Cardiac septum (tissue), 1 donor: ENCODE measurements around the gene CCR5AS.
A peak's percentile ranks its signal among the peaks of the same experiment; 100 is the strongest.
"Not testable (repeated sequence)": the region's sequence is repeated elsewhere in the genome, so short reads cannot be mapped to it uniquely, and the experiment has no call there.

Experiments used
- DNase-seq: peaks from one replicate; pipeline ENCODE4 v3.0.0-alpha.2; 2020; ENCODE audit warnings: low spot score
- intact Hi-C: fragments of 100-400 bp; cut with DNase I; formaldehyde crosslinking; loops from one replicate; pipeline ENCODE4 v1.14.0; 2022
- donor health status: DM: no; HTN: no; CAD: no.

Gene CCR5AS

GRCh38 chr3:46389306-46389705 lies 17.6 kb downstream of the CCR5AS start:
- intact Hi-C loops = no loop called here

GRCh38 chr3:46388847-46389246 lies 18.0 kb downstream of the CCR5AS start:
- DNase-seq, intact Hi-C loops: not testable (repeated sequence)

More at GRCh38 chr3:46389306-46389705, 17.6 kb downstream of the CCR5AS start:
- no peak for DNase-seq

GRCh38 chr3:46386205-46386604 lies 20.7 kb downstream of the CCR5AS start:
- intact Hi-C loops = no loop called here
- DNase-seq = no peak

- intact Hi-C loops = no loop called here
- DNase-seq = no peak
These were observed 22.9 kb downstream of the CCR5AS start for GRCh38 chr3:46383951-46384330.

- intact Hi-C loops = no loop called here
- DNase-seq = no peak
These were observed 23.5 kb downstream of the CCR5AS start for GRCh38 chr3:46383211-46383950.

- DNase-seq = no peak
- intact Hi-C loops = no loop called here
These were observed 25.2 kb downstream of the CCR5AS start for GRCh38 chr3:46381625-46382024.

- intact Hi-C loops = no loop called here
- no peak for DNase-seq
These were observed 26.2 kb downstream of the CCR5AS start for GRCh38 chr3:46380471-46381221.

GRCh38 chr3:46378426-46378942 lies 28.4 kb downstream of the CCR5AS start:
- peak; percentile 83 for DNase-seq
- intact Hi-C loops = no loop called here

GRCh38 chr3:46375814-46376213 lies 31.1 kb downstream of the CCR5AS start:
- intact Hi-C loops = no loop called here

GRCh38 chr3:46375218-46375617 lies 31.6 kb downstream of the CCR5AS start:
- intact Hi-C loops = no loop called here

More at GRCh38 chr3:46375814-46376213, 31.1 kb downstream of the CCR5AS start:
- DNase-seq = no peak

GRCh38 chr3:46374755-46375154 lies 32.1 kb downstream of the CCR5AS start:
- intact Hi-C loops = no loop called here
- DNase-seq = no peak

More at GRCh38 chr3:46375218-46375617, 31.6 kb downstream of the CCR5AS start:
- DNase-seq = no peak

GRCh38 chr3:46372492-46373359 lies 34.1 kb downstream of the CCR5AS start:
- intact Hi-C loops = no loop called here
- DNase-seq = no peak

- no peak for DNase-seq
- intact Hi-C loops = no loop called here
These were observed 35.1 kb downstream of the CCR5AS start for GRCh38 chr3:46371519-46372340.

- intact Hi-C loops = no loop called here
- DNase-seq = no peak
These were observed 35.9 kb downstream of the CCR5AS start, which contains the start of gene CCR5 for GRCh38 chr3:46370839-46371518. Gene CCR5 (plus strand): TSS chr3:46370946. CDS start chr3:46372903, 1,957 bp downstream.

- intact Hi-C loops = no loop called here
- no peak for DNase-seq
These were observed 37.2 kb downstream of the CCR5AS start for GRCh38 chr3:46369675-46370132.

GRCh38 chr3:46369151-46369550 lies 37.7 kb downstream of the CCR5AS start:
- intact Hi-C loops = no loop called here
- no peak for DNase-seq

GRCh38 chr3:46368569-46368968 lies 38.3 kb downstream of the CCR5AS start:
- intact Hi-C loops = no loop called here
- peak; percentile 81 for DNase-seq

GRCh38 chr3:46367811-46368210 lies 39.1 kb downstream of the CCR5AS start:
- intact Hi-C loops = no loop called here
- DNase-seq = no peak
